Islet precursor cell (in vitro differentiated cells): ENCODE measurements around the gene BBC3.
A peak's percentile ranks its signal among the peaks of the same experiment; 100 is the strongest.

ENCODE experiments used
- DNase-seq: peaks from one replicate; pipeline ENCODE4 v3.0.0-alpha.2; 2018

BBC3 gene

GRCh38 chr19:47230054-47230920 is 712 bp downstream of the BBC3 start:
- DNase-seq = peak; percentile 72

DNA sequence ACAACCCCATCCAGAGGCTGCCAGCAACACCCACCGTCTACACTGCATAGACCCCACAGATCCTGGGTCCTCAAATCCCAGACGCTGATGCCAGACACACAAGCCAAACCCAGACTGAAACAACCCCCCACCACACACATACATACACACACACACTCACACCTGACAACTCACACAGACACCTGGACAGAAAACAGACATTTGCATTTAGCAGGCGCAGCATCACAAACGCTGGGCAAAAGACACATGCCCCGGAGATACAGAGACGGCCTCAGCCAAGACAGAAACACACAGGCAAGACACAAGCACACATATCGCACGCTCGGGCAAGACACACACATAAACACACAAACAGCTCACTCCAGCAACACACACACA is 1.3 kb downstream of the BBC3 start:
- peak; percentile 65 for DNase-seq

DNA sequence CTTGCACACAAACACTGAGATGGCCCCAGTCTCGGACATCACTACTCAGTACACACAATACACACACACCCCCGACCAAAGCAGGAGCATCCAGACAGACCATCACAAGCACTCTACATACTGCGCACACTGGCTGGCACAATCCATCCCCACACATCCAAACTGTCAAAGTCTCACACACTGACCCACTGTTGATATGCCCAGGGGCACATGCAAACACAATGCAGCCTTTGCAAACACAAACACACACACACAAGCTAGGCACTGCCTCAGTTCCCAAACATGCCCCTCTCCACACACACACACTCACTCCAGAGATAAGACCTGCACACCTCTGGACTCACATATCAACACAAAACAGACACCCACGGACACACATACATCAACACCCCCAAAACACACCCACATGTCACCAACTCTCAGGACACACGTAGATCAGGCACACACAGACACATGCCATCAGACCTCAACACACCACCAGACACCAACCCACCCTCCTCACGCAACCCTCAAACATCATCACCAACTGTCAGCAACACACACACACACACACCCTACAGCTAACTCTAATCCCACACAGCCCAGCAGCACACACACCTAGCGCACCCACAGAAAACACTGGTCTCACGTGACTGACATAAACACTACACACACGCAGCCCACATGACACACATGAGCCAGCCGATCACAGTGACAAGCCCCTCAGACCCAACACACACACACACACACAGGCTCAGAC is 1.9 kb downstream of the BBC3 start:
- no peak for DNase-seq

- DNase-seq = peak; percentile 85
These were observed 2.6 kb downstream of the BBC3 start for GRCh38 chr19:47228168-47228936.

GRCh38 chr19:47227352-47228167 is 3.4 kb downstream of the BBC3 start:
- DNase-seq = peak; percentile 99

DNA sequence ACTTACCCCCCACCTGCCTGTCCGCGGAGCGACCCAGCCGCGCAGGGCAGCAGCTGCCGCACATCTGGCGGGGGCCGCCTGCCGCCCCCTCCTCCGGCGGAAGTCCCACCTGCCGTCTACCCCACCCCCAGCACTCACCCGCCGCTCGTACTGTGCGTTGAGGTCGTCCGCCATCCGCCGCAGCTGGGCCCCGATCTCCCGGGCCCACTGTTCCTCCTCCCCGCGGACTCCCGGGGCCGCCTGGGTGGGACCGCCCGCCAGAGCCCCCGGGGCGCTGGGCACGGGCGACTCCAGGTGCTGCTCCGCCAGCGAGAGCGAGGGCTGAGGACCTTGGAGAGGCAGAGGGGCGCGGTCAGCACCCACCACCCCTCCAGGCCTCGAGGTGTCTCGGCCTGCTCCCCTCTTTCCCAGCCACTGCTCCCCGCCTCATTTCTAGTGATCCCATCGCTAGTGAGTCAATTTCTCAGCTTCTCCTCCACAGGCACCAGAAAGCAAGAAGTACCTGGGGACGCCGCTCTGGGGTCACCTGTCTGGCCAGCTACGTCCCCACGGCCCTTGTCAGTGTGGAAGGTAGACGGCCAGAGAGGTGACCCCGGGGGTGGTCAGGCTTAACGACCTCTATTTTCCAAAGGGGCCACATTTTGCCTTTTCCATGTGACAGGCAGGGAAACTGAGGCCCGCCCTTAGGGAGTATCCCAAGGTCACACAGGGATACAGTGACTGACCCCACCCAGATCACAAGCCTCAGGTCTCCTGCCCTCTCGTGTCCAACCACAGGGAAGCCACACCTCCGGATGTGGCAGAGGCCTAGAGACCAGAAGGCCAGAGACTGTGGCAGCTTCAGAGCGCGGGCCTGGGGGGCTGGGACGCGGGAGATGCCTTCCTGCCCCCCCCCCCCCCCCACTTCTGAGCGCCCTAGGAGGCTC is 4.3 kb downstream of the BBC3 start:
- DNase-seq = peak; percentile 92

DNA sequence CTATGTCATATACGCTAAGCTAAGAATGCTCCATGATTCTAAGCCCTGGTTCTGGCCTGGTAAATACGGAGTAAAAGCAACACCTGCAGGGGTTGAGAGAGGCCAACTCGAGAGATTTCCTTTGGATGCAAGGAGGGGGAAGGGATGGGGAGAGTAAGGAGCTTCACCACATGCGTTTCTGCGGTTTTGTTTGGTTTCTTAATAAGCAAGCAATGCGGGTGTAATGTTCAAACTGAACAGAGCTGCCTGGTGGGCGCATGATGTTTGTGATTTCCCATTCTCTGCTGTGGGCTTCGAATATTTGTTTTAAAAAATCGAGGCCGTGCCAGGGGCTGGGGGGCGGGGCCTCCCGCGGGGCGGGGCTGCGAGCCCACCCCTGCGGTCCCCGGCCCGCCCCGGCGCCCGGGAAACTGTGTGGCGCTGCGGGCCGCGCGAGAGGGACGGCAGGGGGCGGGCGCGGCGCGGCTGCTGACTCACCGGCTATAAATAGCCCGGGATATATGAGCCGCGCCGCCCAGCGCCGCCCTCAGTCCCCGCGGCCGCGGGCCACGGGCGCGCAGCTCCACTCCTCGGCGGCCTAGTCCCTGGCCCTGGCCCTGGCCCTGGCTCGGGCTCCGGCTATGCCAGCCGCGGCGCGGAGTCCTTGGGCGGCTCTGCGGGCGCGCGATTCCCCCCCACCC is 5.1 kb downstream of the BBC3 start:
- DNase-seq = peak; percentile 92

DNA sequence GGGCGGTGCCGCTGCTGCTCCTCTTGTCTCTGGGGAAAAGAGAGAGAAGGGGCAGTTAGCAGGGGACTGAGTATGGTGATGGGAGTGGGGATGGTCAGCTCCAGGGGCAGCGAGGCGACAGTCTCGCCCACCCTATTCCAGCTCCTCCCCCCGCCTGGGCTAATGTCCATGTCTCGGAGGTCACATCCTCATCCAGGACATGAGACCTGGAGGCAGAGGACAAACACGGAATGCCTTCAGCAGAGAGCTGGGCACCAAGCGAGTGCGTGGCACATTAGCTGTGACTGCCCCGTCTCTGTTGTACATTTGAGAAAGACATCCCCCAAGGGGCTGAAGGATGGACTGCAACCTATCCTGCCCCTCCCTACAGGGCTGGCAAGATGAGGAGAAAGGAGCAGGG is 9.1 kb downstream of the BBC3 start:
- no peak for DNase-seq

- no peak for DNase-seq
These were observed 9.7 kb downstream of the BBC3 start for GRCh38 chr19:47221080-47221841.

DNA sequence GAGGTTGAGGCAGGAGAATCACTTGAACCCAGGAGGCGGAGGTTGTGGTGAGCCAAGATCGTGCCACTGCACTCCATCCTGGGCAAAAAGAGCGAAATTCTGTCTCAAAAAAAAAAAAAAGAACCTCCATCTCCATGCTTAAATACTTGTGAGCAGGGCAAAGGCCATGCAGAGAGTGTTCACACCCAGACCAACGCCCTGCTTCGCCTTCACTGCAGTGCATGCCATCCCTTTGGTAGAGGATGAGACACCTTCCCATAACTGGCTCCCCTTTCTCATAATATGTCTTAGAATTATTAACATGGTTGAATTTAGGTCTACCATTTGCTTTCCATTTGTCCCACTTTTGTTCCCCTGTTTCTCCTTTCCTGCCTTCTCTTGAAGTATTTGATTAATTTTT is 15.4 kb downstream of the BBC3 start:
- no peak for DNase-seq

- DNase-seq = peak; percentile 76
These were observed 20.2 kb downstream of the BBC3 start for GRCh38 chr19:47210689-47211316.

DNA sequence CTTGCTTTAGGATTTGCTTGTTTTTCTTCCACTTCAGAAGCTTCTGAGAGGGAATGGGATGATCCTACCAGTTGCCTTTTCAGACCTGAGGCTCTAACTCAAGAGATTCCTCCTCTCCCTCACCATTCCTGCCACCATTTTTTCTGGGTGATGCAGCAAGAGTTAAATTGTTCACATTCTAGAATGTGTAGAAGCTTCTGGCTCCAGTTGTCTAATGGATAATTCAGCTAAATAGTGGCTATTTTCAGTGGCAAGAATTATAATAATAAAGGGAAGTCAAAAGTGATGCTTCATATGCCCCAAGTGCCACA is 20.9 kb downstream of the BBC3 start:
- DNase-seq = no peak

DNA sequence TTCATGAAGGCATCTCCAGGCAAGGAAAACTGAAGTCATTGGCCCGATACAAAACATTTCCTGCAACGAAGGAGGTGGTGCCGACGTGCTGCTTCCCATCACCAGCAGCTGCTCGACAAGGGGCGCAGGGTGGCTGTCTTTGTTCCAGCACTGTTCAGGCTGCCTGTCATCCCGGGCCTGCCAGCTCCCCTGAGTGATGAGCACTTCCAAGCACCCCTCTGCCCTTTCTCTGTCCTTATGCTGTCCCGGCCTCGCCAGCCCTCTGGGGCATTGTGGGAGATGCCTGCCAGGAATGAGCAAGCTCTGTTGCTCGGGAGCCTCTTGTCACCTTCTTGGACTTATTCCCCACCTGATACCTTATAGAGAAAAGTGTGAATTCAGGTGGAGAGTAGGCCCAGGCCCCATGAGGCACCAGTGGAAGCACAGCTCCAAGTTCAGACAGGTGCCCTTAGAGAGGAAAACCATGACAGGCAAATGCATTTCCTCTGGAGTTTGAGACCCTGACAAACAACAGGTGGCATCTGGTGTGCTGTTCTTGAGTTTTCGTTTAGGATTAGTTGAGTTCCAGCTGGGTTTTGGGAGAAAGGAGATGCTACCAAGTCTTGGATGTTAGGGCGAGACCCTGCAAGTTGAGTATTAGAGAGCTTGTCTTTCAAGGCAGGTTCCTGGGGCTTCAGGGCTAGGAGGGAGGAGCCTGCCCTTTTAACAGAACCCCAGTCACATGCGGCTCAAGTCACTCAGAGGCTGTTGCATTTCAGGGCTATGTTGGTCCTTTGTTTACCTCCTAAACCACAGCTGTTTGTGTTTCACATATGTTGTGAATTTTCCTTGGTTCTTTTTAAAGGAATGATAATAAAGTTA is 21.4 kb downstream of the BBC3 start:
- DNase-seq = no peak

GRCh38 chr19:47203254-47203653 is 27.7 kb downstream of the BBC3 start:
- DNase-seq = no peak

- no peak for DNase-seq
These were observed 30.5 kb downstream of the BBC3 start for GRCh38 chr19:47200530-47200929.

GRCh38 chr19:47197141-47197540 is 33.9 kb downstream of the BBC3 start:
- no peak for DNase-seq

DNA sequence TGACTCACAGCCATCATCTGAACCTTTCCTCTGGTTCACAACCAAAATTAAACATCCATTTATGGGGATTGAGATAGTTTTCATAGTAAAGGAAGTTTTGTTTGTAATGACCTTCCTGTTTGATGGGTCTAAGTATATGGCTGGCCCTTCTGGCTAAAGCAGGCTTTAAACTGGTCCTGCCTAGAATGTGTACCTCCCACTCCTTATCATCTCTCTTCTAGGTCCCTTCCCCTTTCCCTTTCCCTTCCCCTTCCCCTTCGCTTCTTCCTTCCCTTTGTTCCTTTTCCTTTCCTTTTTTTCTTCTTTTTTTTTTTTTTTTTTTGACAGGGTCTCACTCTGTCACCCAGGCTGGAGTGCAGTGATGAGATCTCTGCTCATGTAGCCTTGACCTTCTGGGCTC is 35.6 kb downstream of the BBC3 start:
- DNase-seq = no peak

DNA sequence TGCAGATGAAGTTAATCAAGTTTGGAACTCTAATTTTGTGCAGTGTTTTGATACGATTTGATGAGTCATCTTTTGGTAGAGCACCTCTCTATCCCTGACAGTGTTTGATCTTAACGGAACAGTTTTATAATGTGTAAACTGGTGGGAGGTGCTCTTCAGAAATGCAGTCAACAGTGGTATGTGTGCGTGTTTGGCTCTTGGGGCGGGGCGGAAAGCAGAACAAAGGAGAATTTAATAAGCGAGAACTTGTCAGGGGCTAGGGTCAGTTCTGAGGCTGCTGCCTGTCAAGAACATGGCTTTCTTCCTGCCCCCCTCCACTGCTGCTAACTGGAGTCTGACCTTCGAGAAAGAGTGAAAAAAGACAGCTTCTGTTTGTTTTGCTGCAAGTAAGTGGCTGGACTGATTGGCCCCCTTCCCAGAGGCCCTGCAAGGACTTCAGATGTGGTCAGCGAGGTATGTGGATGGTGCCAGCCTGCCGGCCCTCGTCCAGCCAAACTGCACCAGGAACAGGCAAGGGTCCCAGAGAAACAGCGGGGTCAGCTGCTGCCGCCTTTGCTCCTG is 40.8 kb downstream of the BBC3 start:
- DNase-seq = peak; percentile 90
